HG02798 (cell line): ENCODE data around the gene CTNND2.

Experiments
- ATAC-seq: cut with Tn5 transposase; IDR thresholded peaks from one replicate; pipeline ENCODE4 v1.9.1; 2021; ENCODE audit warnings: mild to moderate bottlenecking; ENCODE audit not compliant: unreplicated experiment, poor library complexity

CTNND2 gene

DNA sequence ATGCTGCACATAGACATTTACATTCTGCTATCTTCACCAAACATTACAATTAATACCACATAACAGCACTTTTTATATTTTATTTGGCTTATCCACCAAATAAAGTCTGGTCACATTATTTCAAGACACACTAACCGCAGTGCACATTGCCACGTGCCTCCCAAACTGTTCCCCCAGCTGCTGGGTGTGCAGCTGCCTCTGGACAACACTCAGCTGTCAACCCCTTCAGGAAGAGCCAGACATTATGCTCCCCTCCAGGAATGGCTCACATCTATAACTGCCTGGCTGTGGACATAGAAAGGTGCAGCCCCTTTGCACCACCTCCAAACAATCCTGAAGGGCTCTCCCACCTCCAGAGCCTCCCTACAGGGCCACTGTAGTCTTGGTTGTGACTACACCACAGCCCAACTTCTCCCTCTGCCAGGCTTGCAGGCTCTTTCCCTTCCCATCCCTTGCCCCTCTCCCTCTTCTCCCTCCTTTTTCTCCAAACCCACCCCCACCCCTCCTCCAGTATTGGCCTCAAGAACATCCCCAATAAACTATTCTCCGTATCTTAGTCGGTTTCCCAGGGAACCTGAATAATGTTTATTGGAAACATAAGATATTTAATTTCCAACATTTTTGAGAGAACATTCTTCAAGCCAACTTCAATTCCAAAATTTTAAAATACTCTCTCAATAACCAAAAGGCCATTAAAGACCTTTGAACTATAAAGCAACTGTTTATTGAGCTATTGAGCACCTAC lies 372.3 kb downstream of the CTNND2 start:
- ATAC-seq: no peak

DNA sequence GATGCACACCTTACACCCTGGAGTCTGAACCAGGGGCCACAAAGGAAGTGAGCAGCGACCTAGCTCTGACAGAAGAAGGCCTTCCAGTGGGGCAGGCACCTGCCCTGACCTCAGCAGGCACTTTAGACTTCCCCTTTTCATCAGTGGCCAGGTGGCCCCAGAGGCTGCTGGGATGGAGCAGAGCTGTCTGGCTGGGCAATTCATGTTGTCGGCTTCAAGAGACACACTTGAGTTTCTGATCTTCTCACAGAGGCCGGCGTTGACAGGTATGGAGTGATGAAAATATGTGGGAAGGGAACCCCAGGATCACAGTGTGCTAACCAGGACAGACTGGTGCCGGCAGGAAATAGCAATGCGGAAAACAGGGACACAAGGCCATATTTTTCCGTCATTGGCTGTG lies 375.5 kb downstream of the CTNND2 start:
- no peak for ATAC-seq

DNA sequence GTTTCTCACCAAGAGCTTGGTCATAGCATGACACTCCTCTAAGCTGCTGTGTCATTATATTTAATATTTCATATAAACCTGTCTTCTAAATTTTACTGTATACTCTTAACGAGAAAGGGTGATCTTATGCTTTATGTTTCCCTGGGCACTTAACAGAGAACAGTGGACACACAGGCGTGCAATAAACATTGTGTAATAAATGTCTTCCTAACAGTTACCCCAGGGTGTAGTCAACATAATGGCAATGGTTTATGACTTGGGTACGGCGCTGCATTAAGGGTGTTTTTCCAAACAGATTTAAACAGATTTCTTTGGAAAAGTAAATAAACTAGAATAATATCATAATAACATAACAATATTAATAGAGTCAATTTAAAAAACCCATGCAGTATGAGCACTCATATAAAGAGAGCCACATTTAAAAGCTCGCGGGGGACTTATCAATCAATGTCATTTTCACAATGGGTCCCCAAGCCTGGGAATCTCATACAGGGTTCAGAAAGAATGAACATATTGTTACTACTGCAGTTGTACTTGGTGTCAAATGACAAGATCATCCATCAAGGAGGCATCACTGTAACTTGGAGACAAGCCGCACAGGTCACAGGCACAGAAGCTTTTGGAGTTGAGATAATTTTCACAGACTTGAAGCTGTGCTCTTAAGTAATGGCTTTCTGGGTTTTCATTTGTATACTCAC lies 376.4 kb downstream of the CTNND2 start:
- no peak for ATAC-seq

DNA sequence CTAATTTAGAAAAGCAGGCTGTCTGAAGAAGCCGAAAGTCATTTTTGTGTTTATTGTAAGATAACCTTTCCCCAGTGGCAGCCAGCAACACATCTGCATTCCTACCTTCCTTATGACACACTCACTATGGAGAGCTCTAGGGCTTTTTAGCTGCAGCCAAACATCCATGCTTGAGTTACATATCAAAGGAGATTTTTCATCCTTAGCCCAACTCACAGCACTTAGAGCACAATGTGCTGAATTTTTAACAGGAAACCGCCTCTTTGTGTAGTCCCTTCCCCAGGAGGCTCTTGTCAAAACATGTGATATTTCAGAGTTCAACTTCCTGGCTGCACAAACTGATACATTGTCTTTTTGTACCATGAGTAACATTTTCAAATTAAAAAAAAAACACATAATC lies 379.2 kb downstream of the CTNND2 start:
- ATAC-seq: no peak

DNA sequence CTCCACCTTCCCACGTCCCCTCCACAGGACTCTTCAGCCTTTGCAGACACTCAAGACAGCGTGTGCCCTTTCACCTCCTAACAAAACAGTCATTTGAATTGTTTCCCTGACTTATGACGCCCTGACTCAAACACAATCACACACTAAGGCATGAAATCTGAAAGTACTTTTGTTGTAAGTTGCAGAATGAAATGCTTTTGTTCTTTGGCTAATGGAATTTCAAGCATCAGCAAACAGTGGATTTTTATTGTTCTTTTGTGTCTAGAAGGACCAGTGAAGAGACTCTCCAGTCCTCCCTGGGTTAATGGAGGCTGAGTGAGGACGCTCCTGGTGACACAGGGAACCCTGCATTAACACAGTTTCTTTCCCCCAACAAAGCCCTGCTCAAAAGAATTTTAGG lies 380.1 kb downstream of the CTNND2 start:
- no peak for ATAC-seq

DNA sequence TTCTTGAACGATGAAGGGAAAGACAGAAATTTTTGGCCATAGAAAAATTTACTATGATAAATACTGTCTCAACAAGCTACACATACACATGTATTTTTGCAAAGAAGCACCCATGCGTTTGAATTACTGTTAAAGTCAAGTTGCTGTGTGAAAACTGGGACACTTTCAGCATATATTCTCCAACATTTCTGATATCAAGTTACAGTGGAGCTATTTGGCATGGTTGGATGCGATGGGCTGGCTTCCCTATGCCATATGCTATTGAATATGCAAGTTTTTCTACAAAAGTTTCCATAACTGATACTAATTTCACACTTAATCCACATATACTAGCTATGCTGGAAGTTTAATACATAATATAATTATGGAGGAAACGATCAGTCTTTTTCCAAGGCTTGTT lies 381.4 kb downstream of the CTNND2 start:
- no peak for ATAC-seq

DNA sequence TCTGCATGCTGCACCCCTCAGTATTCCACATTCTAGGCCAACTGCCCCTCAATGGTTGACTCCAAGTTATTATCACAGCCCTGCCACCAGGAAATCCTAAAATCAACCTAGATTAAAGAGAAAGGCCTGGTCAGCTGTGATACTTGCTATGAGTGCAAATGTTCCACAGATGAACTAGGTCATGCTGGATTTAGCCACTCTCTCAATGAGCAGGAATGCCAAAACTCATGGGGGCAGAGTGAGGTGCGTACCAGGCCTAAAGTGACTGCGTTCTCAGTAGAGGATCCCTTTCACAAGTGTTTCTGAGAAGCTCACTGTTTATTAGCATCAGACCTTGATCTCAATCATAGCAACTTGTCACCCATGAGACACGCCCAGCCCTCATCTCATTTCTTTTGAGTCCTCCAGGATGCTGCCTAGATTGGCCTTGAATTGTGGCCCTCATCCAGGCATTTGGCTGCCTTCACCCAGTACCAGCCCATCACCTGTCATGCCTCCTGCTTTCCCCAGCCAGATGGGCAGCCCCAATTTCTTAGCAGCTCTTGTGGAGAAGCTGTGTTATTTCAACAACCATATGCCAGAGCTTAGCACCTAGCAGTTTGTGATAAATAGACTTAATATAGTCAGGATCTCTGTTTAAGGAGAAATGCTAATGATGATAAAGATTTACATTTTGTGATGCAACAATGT lies 383.9 kb downstream of the CTNND2 start:
- no peak for ATAC-seq

DNA sequence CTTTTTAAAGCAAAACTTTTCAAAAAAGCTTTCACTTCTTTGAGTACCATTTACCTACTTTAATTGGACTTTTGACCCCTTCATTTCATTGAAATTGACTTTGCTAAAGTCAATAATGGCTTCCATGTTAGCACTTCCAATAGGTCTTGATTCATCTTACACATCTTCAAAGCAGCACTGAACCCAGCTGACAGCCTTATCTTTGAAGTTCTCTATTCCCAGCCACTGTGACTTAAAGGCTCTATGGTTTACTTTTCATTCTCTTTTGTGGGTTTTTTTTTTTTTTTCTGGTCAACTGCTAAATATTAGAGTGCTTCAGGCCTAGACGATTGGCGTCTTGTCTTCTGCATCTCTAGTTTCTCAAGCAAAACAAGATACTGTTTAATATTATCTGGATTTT lies 385.0 kb downstream of the CTNND2 start:
- ATAC-seq: no peak

DNA sequence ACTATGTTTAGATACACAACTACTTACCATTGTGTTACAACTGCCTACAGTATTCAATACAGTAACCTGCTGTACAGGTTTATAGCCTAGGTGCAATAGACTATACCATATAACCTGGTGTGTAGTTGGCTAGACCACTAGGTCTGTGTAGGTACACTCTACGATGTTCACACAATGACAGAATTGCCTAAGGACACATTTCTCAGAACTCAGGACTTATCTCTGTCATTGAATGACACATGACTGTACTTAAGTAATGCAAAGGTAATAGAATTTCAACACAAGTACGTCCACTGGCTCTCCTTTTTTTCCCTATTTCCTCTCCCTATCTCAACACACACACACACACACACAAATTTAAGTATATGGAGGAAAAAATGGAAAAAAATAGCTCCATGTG lies 385.6 kb downstream of the CTNND2 start:
- no peak for ATAC-seq

DNA sequence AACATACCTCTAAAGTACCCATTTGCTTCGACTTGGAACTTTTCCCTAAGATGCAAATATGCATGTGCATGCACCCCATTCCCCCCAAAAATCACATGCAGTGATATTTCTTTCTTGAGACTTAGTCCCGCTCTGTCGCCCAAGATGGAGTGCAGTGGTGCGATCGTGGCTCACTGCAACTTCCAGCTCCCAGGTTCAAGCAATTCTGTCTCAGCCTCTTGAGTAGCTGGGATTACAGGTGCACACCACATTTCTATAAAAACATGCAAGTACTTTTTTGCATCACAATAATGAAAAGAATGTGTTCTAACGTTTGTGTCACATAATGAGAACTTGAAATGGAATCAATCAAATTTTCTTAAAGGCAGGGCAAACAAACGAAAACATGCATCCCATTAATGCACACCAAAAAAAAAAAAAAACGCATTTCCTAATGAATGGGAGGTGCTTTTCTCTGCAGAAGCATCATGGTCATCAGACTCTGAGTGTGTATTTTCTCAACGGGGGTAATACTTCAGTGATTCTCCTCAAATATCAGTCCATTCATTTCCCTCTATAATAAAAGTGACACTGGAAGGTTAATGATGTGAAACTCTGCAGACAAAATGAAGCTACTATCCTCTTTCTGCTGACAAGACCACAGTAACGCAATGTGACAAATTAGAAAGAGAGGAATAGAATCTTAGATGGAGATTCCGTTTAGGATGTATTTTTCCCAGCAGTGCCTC lies 389.4 kb downstream of the CTNND2 start:
- no peak for ATAC-seq

DNA sequence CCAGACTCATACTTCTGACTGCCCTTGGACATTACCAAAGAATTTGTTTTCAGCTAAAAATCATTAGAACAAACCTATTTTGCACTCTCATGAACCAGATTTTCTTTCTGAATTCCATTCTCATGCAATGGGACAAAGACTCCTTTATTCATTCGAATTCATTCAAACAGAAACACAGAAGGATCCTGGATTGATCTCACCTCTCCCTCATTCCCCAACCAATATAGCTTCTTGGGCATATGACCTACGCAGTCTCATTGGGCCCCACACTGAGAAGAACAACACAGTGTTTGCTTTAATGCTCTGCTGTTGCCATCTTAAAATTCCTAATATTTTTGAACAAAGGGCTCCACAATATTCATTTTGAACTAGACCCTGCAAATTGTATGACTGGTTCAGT lies 392.4 kb downstream of the CTNND2 start:
- ATAC-seq: no peak

DNA sequence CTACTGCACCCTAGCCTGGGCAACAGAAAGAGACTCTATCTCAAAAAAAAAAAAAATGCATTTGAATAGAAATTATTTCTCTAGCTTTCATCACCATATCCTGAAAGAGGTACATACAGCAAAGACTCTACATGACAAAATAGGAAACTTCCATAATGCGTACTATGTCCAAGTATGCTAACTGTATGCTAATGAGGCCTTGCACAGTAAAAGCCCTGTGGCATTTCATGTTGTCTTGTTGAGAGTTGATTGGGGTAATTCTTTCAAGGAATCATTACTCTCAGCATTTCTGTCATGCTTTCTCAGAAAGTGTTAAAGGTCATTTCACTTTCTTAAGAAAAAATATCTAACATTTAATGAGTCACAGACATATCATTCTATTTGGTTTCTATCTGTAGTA lies 393.4 kb downstream of the CTNND2 start:
- no peak for ATAC-seq

DNA sequence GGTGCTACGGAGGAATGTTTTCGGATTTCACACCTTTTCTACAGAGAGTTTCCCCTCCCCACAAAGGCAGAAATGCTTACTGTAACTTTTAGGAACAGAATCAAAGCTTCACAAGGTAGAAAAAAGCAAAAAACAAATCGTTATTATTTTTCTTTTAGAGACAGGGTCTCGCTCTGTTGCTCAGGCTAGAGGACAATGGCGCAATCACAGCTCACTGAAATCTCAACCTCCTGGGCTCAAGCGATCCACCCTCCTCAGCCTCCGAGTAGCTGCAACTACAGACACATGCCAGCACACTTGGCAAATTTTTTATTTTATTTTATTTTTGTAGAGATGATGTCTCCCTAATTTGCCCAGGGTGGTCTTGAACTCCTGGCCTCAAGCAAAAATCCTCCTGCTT lies 394.5 kb downstream of the CTNND2 start:
- no peak for ATAC-seq

DNA sequence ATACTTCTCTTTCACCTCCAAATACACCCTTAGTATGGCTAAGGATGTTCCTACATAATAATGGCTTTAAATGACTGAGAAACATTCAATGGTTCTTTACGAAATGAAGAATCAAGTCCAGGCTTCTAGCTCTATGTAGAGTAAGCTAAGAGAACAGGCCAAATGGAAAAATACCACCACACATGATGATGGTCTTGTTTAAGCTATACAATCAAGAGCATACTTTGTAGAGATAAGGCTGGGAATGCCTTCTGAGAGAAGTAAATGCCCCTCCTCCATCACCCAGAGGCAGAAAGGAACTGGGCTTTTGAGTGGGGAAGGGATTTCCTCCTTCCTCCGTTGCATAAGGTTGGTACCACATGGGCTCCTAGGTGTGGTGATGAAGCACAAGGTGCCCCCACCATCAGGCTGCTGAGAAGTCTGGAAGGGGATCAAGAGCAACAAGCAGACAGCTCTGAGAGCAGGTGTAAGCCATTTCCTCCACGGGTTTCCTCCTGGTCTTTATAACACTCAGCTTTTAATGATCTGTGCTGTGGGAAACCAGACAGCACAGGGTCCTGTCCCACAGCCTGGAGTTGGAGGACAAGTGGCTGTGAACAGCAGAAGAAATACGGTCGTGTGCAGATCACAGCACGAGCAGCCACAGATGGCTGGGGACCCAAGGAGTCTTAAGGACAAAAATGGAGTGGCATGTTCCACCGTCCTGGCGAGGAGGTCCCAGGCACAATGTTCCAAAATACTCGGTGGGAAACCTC lies 396.9 kb downstream of the CTNND2 start:
- no peak for ATAC-seq

DNA sequence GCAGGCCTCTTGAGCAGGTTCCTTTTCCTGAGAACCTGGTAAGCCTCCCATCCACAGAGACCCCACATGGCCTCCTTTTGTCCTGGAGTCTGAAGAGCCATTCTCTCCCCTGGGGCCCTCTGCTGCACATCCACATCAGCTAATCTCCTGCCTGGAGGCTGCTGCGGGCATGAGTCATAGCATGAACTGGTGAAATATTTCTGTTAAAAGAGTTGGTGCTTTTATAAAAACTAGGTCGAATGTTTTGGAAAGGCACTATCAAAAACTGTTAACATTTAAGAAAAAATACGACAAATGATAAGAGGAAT lies 399.4 kb downstream of the CTNND2 start:
- no peak for ATAC-seq

DNA sequence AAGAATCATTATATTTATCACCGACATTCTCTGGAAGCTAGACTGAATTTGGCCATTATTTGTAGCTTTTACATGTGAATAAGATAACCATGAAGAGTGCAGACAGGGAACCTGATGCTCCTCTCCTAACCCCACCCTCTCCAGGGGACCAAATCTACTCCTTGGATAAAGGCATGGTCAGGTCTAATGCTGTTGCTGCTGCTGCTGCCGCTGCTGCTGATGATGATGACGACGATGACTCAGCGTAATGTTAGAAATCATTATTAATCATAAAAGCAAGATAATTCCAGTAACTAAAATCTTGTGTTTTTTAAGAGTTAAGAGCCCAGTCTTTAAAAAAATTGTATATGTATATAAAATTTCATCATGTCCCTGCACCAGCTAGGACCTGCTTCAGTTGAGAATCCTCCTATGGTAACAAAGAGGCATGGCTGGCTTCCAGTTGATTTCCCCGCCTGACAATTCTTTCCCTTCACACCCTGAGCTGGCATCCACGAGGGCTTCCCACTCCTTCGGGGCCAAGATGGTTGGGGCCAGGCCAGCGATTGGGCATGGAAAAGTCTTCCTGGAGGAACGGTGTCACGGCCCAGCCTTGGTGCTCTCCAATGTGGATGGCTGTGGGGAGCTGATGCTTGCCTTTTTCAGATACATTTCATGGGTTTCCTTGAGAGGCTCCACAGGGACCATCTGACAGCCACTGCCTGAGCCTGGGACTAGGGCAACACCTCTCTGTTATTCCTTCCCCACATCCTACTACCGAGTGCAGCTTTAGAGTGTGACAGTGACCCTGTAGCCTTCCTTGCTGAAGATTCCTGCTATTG lies 400.0 kb downstream of the CTNND2 start:
- no peak for ATAC-seq

DNA sequence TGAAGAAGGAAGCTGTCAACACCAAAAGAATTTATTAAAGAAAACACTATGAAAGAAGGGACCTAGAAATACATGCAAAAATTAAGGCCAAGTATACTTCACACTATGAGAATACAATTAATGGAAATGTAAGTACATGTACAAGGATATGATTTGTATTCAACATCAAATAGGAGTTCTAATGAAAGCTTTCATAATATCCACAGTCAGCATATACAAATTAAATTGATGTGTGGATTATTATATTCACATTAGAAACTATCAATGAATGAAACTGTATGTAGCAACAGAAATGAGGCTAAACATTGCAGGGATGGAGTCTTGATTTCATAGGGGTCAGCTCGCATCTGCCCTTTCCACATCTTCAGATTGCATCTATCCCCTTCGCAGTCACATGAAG lies 401.5 kb downstream of the CTNND2 start:
- ATAC-seq: no peak

DNA sequence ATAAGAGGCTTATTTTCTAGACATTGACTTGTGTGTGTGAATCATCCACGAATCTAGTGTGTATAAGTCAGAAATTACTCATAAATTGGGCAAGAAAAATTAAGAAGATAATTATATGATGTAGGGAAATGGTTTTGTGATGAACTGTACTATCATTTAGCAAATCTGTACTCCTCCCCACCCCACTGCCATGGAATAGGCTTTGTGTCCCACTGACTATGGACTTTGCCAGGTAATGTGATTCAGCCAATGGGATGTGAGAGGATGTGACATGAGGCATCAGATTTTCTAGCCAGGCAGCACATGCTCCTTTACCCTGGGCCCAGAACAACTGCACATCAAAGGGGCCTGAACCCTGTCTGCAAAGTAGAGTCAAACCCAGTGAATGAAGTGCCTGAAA lies 406.6 kb downstream of the CTNND2 start:
- ATAC-seq: no peak

DNA sequence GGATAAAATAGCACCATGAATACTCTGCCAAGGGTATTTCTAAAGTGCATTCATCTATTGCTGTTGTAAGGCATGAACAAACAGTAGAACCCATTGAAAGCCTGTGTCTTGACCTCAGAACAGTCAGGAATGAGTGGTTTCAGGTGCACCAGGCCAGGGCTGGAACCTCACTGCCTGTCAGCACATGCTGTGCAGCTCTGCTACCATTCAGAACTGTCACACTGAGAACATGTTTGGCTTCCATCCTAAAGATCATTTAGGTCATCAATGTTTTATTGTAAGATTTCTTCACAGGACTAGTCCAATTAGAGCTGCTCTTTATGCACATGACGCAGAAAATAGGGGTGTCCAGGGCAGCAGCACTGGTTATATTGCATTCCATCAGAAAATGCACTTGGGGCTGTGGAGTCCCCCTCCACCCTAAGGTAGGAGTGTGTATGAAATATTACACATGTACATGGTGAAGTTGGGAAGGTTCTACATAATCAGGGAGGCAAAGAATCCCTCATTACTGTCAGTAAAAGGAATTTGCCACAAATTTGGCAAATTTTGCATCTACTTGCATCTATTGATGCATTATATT lies 408.0 kb downstream of the CTNND2 start:
- no peak for ATAC-seq
